Tibial nerve (tissue), 4 donors: ENCODE measurements around the gene CLIP1. TPM values are rescaled to one million over a fixed set of nuclear protein-coding genes. Genes with fewer than 3 reads are reported as not detected.

Experiments used
- DNase-seq, 2 donors: peaks; one replicate each; pipeline ENCODE4 v3.0.0-alpha.2; 2019; ENCODE audit warnings: low spot score in 2 of 2
- H3K27ac ChIP-seq, 4 donors: fragments of 200-600 bp; sonication (generic) in 3 of 4; one replicate each; pipeline ENCODE4 v1.5.1; 2017 to 2019; ENCODE audit warnings: mild to moderate bottlenecking in 1 of 4
- H3K27me3 ChIP-seq, 2 donors: fragments of 200-600 bp; sonication (generic) in 1 of 2; one replicate each; pipeline versions ENCODE4 v1.5.1 to v1.6.0; 2017 to 2019
- H3K36me3 ChIP-seq, 3 donors: fragments of 200-600 bp; sonication (generic); one replicate each; pipeline ENCODE4 v1.5.1; 2018 to 2019
- H3K4me1 ChIP-seq, 4 donors: fragments of 200-600 bp; sonication (generic) in 3 of 4; one replicate each; pipeline ENCODE4 v1.5.1; 2017 to 2019
- H3K4me3 ChIP-seq, 4 donors: fragments of 200-600 bp; sonication (generic) in 3 of 4; one replicate each; pipeline ENCODE4 v1.5.1; 2017 to 2019; ENCODE audit warnings: mild to moderate bottlenecking in 1 of 4, moderate library complexity in 1 of 4
- H3K9me3 ChIP-seq, 4 donors: fragments of 200-600 bp; sonication (generic) in 3 of 4; one replicate each; pipeline ENCODE4 v1.5.1; 2017 to 2019
- EP300 ChIP-seq, 2 donors: sonication (generic); formaldehyde crosslinking; IDR thresholded peaks; one replicate each; pipeline ENCODE4 v1.6.1; 2017; ENCODE audit warnings: antibody characterized with exemption in 2 of 2, mild to moderate bottlenecking in 1 of 2
- POLR2A ChIP-seq, 2 donors: fragments of 450-650 bp; IDR thresholded peaks; one replicate each; pipeline ENCODE4 v1.6.1; 2017; ENCODE audit warnings: antibody characterized with exemption in 2 of 2, mild to moderate bottlenecking in 2 of 2, moderate library complexity in 2 of 2
- WGBS, 2 donors: methylation state at CpG; one replicate each; pipeline ENCODE4 v1.1.5; 2018; 5-methylcytosine and 5-hydroxymethylcytosine counted together
- total RNA-seq, 4 donors: library from RNA; depleted of rRNA; stranded (reverse); fragments of >200 nt; gene quantifications; one replicate each; pipeline ENCODE4 v1.1.0, GENCODE V29; 2016
- TF ChIP-seq, protein P1 (sequence below), 5 experiments: fragments of 200-600 bp in 3 of 5; fragments of 450-650 bp in 2 of 5; sonication (generic) in 3 of 5; IDR thresholded peaks; one replicate each; pipeline ENCODE4 v1.5.1; 2016 to 2019; ENCODE audit warnings: antibody characterized with exemption in 5 of 5, mild to moderate bottlenecking in 3 of 5, moderate library complexity in 2 of 5

CLIP1 gene
- total RNA-seq, 4 donors from 2014 or later: 89.2 to 105 (median 90.9) TPM

DNA sequence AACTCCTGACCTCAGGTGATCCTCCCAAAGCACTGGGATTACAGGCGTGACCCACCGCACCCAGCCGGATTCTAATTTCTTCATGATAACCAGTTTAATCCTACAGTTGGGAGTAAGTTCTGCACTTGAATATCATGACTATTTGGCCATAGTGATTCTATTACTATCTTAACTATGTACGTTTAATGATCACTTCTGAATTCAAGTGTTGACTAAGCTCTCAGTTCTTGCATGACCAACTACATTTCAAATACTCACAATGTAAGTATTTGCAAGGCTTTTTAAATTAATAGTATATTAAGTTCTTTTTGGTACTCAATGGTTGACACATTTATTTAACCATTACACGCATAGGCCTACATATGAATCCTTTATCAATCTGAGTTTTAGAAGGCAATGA, 138.8 kb downstream of the CLIP1 start:
- no peak overlapping the region for H3K4me3 ChIP-seq
- WGBS, 2 donors: 96 to 97% methylated on average over 5 of the region's 5 CpGs
- no peak for DNase-seq
- H3K4me1 ChIP-seq: no peaks in the 10 kb centered on the region
- H3K27me3 ChIP-seq: no peaks in the 10 kb centered on the region
- no peaks in the 10 kb centered on the region for H3K9me3 ChIP-seq
- H3K36me3 ChIP-seq: peaks cover 0 to 58% (median 0%) of the 10 kb centered on the region in 3 donors
- TF ChIP-seq EP300 (IDR thresholded peaks at IDR 0.05) (no peak), POLR2A (IDR thresholded peaks at IDR 0.05) (no peak)
- TF ChIP-seq, protein P1, sequence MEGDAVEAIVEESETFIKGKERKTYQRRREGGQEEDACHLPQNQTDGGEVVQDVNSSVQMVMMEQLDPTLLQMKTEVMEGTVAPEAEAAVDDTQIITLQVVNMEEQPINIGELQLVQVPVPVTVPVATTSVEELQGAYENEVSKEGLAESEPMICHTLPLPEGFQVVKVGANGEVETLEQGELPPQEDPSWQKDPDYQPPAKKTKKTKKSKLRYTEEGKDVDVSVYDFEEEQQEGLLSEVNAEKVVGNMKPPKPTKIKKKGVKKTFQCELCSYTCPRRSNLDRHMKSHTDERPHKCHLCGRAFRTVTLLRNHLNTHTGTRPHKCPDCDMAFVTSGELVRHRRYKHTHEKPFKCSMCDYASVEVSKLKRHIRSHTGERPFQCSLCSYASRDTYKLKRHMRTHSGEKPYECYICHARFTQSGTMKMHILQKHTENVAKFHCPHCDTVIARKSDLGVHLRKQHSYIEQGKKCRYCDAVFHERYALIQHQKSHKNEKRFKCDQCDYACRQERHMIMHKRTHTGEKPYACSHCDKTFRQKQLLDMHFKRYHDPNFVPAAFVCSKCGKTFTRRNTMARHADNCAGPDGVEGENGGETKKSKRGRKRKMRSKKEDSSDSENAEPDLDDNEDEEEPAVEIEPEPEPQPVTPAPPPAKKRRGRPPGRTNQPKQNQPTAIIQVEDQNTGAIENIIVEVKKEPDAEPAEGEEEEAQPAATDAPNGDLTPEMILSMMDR (IDR thresholded peaks at IDR 0.05): no peak
- H3K27ac ChIP-seq: no peak overlapping the region

DNA sequence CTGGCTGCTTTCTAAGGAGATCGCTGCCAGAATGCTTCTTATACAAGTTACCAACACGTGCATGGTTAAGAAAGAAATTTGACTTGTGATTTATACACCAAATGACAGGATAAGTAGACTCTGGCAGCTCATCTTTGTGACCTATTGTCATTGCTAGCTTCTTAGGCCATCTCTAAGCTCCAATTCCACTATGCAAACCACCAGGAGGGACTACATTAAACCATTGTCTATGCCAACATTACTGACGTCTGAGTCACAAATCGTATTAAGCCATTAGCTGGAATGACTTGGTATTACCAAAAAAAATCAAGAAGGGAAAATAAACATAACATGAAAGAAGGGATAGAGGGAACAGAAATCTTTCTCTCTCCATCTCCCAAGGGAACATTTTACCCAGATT, 140.4 kb downstream of the CLIP1 start:
- Histone ChIP-seq H3K4me3 (no peak overlapping the region), H3K27me3 (no peaks in the 10 kb centered on the region), H3K27ac (no peak overlapping the region), H3K9me3 (no peaks in the 10 kb centered on the region), H3K4me1 (no peaks in the 10 kb centered on the region), H3K36me3 (peaks cover 0 to 57% (median 0%) of the 10 kb centered on the region in 3 donors)
- DNase-seq: no peak
- 57 to 66% methylated on average over 4 of the region's 4 CpGs for WGBS, 2 donors
- TF ChIP-seq, protein P1 (IDR thresholded peaks at IDR 0.05): no peak
- no peak for TF ChIP-seq POLR2A (IDR thresholded peaks at IDR 0.05)
- TF ChIP-seq EP300 (IDR thresholded peaks at IDR 0.05): no peak

DNA sequence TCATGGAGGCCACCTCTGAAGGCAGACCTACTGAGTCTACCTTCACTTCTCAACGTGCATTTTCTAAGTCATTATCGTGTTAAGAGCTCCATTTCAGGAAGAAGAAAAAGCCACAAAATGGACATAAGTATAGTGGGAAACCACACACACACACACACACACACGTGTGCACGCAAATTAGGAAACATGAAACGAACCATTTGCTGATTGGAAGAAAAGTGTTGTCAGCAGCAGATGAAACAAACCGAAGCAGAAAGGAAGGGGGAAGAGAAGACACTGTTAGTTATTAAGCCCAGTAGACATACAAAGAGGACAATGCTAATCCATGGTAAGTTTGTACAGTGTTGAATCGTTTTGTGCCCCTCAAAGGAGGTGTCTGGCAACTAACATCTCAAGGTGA, 146.2 kb downstream of the CLIP1 start:
- no peaks in the 10 kb centered on the region for H3K27me3 ChIP-seq
- no peaks in the 10 kb centered on the region for H3K9me3 ChIP-seq
- TF ChIP-seq EP300 (IDR thresholded peaks at IDR 0.05) (no peak), POLR2A (IDR thresholded peaks at IDR 0.05) (no peak)
- TF ChIP-seq, protein P1 (IDR thresholded peaks at IDR 0.05): no peak
- DNase-seq: no peak
- H3K4me1 ChIP-seq: no peaks in the 10 kb centered on the region
- H3K4me3 ChIP-seq: no peak overlapping the region
- H3K36me3 ChIP-seq: peaks cover 0 to 80% (median 6%) of the 10 kb centered on the region in 3 donors
- no peak overlapping the region for H3K27ac ChIP-seq
- 81 to 83% methylated on average over 7 of the region's 7 CpGs for WGBS, 2 donors

DNA sequence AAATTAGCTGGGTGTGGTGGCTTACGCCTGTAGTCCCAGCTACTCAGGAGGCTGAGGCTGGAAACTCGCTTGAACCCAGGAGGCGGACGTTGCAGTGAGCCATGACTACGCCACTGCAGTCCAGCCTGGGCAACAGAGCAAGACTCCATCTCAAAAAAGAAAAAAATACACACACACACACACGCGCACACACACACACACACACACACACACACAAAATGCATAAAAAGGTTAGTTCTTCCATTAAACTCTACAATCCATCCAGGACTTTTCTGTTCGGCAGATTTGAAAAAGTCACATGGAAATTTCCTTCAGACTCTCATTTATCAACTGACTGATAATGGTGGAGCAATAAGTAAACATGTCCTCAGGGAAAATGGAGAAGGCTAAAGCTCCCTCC, 147.0 kb downstream of the CLIP1 start:
- 92% methylated on average over 8 of the region's 8 CpGs for WGBS, 2 donors
- no peaks in the 10 kb centered on the region for H3K27me3 ChIP-seq

DNA sequence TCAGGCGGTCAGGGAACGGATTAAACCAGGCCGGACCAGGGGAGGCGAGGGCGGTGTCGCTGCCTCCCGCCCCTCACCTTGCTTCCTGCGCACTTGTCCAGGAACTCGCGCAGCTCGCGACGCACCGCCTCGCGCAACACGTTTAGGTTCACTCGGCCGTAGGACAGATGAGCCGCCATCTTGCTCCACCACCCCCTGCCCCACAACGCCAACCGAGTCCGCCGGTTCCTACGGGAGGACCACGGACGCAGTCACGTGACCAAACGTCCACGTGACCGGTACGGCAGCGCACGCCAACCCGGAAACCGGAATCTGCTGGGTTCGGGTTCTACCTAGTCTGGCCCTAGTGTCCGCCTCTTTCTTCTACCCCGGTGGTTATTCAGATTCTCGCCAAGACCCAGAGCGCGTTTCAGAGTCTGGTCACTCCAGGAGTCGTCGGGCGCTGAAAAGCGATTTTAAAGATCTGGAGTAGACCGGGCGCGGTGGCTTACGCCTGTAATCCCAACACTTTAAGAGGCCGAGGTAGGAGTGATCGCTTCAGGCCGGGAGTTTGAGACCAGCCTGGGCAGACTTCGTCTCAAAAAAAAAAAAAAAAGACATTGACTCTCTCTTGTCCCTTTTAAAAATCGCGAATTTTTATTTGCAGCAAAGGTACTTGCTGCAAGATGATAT, 156.1 kb downstream of the CLIP1 start, which contains the start of gene VPS33A:
Gene VPS33A (minus strand): TSS at position 265 of the 672 bp plus-strand sequence. CDS start 86 bp downstream, at position 179.
- WGBS, 2 donors: 1% methylated on average over 43 to 44 of the region's 56 CpGs
- no peaks in the 10 kb centered on the region for H3K9me3 ChIP-seq
- H3K27ac ChIP-seq: peak within 1 kb of the TSS; percentile 43 to 92 (median 86)
- H3K4me3 ChIP-seq: peak within 1 kb of the TSS; percentile 62 to 97 (median 82)
- peak in 1 of 2 donors; percentile 46 for TF ChIP-seq POLR2A (IDR thresholded peaks at IDR 0.05)
- TF ChIP-seq EP300 (IDR thresholded peaks at IDR 0.05): peak; percentile 67 to 98
- TF ChIP-seq, protein P1 (IDR thresholded peaks at IDR 0.05): peak in 1 of 5 experiments; percentile 40
- peak; percentile 94 to 95 for DNase-seq
- peaks cover 0 to 33% (median 11%) of the 10 kb centered on the region in 3 donors for H3K36me3 ChIP-seq
- peaks cover 0 to 29% (median 7%) of the 10 kb centered on the region in 4 donors for H3K4me1 ChIP-seq
- no peaks in the 10 kb centered on the region for H3K27me3 ChIP-seq

More for the DNA sequence above, 147.0 kb downstream of the CLIP1 start:
- H3K4me1 ChIP-seq: no peaks in the 10 kb centered on the region
- peaks cover 0 to 81% (median 6%) of the 10 kb centered on the region in 3 donors for H3K36me3 ChIP-seq
- H3K27ac ChIP-seq: no peak overlapping the region
- H3K9me3 ChIP-seq: no peaks in the 10 kb centered on the region
- no peak overlapping the region for H3K4me3 ChIP-seq
- no peak for DNase-seq
- TF ChIP-seq EP300 (IDR thresholded peaks at IDR 0.05) (no peak), POLR2A (IDR thresholded peaks at IDR 0.05) (no peak)
- TF ChIP-seq, protein P1 (IDR thresholded peaks at IDR 0.05): no peak
